Activated CD8-positive, alpha-beta T cell treated with anti-CD3 and anti-CD28 coated beads for 36 hours (primary cell): Measurements from ENCODE around the gene SYNPO. TPM values are rescaled to one million over a fixed set of nuclear protein-coding genes. Genes with fewer than 3 reads are reported as not detected.

Experiments used
- ATAC-seq: fragments of 200-7000 bp; cut with Tn5 transposase; one replicate; pipeline ENCODE4 v1.10.0; 2021; ENCODE audit warnings: mild to moderate bottlenecking, moderate library complexity
- CTCF ChIA-PET: fragments of 350-600 bp; sonication (Branson Sonifier 250); formaldehyde crosslinking; loops from one replicate; lab custom pipeline; 2021; ENCODE audit warnings: antibody characterized with exemption; lab: Charles Lee
- POLR2A ChIA-PET: fragments of 350-600 bp; sonication (Branson Sonifier 250); formaldehyde crosslinking; loops from one replicate; lab custom pipeline; 2021; ENCODE audit warnings: antibody characterized with exemption; lab: Charles Lee
- DNase-seq: peaks from one replicate; pipeline ENCODE4 v3.0.0-alpha.2; 2020
- H3K27ac Mint-ChIP-seq: one replicate; pipeline ENCODE4 v1.8.0; 2021; ENCODE audit warnings: mild to moderate bottlenecking, mixed read lengths
- H3K27me3 Mint-ChIP-seq: one replicate; pipeline ENCODE4 v1.8.0; 2021; ENCODE audit warnings: mixed read lengths
- H3K36me3 Mint-ChIP-seq: one replicate; pipeline ENCODE4 v1.8.0; 2021; ENCODE audit warnings: low read depth, mixed read lengths
- H3K4me1 Mint-ChIP-seq: one replicate; pipeline ENCODE4 v1.8.0; 2021; ENCODE audit warnings: low read depth, mixed read lengths
- H3K4me3 Mint-ChIP-seq: one replicate; pipeline ENCODE4 v1.8.0; 2021; ENCODE audit warnings: mild to moderate bottlenecking, moderate library complexity, mixed read lengths
- H3K9me3 Mint-ChIP-seq: one replicate; pipeline ENCODE4 v1.8.0; 2021; ENCODE audit warnings: mixed read lengths
- intact Hi-C: fragments of 100-400 bp; cut with micrococcal nuclease; formaldehyde crosslinking; loops from one replicate; pipeline ENCODE4 v1.10.0; 2022
- total RNA-seq, 2 experiments: library from RNA; stranded (reverse); gene quantifications; one replicate each; pipeline ENCODE4 v1.2.3, GENCODE V29; 2021
- TF ChIP-seq, protein P1 (sequence below): fragments of 200-600 bp; IDR thresholded peaks from one replicate; pipeline ENCODE4 v1.8.0; 2022; ENCODE audit warnings: antibody characterized with exemption, mild to moderate bottlenecking

Gene SYNPO
- total RNA-seq, 2 experiments from 2014 or later = 0.18 to 0.22 TPM

DNA sequence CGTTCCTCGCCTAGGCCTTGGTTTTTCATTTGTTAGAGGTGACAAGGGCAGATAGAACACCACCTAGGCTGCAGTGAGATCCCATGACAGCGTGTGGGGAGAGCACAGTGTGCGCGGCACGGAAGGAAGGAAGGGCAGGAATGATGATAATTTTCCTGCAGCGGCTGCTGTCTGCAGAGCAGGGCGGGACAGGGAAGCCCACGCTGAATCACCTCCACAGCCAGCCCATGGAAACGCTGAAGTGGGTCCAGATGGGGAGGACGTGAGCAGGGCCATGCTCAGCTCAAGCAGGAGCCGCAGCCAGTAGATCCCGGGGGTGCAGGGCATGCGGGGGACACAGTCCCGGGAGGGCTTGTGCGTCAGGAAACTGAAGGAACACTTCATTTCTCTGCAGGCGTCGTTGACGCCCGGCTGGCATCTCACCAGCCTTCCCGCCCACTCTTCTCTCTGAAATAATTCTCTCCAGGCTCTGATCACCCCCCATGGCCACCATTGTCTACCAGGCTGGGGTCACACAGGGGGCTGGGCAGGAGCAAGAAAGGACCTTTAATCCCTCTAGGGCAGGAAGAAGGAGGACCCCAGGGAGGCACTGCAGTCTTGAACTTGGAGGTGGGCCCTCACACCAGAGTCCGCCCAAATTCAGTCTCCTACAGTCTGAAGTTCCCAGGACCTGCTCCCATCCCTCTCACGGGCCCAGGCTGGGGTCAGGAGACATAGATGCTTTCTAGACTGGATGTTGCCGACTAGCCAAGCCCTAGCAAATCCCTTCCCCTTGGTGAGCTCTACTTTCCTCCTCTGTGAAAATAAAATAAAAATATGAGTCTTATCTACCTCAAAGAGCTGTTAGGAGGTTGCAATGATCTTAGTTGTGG, 20.9 kb upstream of the SYNPO start:
- POLR2A ChIA-PET = interaction anchor here (0.5 kb wide), 1 partner anchor 12 kb away, joined by 3 read pairs; no protein-coding TSS in a partner anchor
- Mint-ChIP-seq H3K27ac (no peak overlapping the region), H3K36me3 (no peaks in the 10 kb centered on the region), H3K27me3 (peaks cover 5% of the 10 kb centered on the region), H3K4me3 (no peak overlapping the region), H3K4me1 (peaks cover 20% of the 10 kb centered on the region), H3K9me3 (no peaks in the 10 kb centered on the region)
- CTCF ChIA-PET = no interaction called here
- ATAC-seq (no peak), DNase-seq (no peak)
- TF ChIP-seq, protein P1, sequence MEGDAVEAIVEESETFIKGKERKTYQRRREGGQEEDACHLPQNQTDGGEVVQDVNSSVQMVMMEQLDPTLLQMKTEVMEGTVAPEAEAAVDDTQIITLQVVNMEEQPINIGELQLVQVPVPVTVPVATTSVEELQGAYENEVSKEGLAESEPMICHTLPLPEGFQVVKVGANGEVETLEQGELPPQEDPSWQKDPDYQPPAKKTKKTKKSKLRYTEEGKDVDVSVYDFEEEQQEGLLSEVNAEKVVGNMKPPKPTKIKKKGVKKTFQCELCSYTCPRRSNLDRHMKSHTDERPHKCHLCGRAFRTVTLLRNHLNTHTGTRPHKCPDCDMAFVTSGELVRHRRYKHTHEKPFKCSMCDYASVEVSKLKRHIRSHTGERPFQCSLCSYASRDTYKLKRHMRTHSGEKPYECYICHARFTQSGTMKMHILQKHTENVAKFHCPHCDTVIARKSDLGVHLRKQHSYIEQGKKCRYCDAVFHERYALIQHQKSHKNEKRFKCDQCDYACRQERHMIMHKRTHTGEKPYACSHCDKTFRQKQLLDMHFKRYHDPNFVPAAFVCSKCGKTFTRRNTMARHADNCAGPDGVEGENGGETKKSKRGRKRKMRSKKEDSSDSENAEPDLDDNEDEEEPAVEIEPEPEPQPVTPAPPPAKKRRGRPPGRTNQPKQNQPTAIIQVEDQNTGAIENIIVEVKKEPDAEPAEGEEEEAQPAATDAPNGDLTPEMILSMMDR = no peak
- intact Hi-C loops = no loop called here

DNA sequence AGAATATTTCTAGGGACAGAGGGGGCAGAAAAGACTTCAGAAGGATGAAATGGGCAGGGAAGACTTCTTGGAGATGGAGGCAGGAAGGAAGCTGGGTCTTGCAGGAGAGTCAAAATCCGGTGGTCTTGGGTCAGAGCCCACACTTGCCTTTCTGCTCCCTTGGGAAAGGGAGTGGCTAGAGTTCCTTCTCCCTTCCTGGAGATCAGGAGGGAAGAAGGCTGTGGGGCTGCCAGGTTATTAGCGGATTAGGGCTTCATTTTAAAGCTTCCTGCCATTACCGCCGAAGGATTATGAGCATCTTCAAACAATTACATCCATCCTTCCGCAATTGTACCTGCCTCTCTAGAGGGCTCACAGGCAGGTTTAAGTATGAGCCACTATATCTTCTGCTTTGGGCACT, 19.2 kb upstream of the SYNPO start:
- no peaks in the 10 kb centered on the region for H3K36me3 Mint-ChIP-seq
- ChIA-PET CTCF (interaction anchor here (1.4 kb wide), 1 partner anchor 35 kb away, joined by 4 read pairs; no protein-coding TSS in a partner anchor), POLR2A (no interaction called here)
- H3K27ac Mint-ChIP-seq = no peak overlapping the region
- no peaks in the 10 kb centered on the region for H3K9me3 Mint-ChIP-seq
- no peak for DNase-seq
- no peak for ATAC-seq
- H3K27me3 Mint-ChIP-seq = peaks cover 6% of the 10 kb centered on the region
- intact Hi-C loops = no loop called here
- H3K4me1 Mint-ChIP-seq = peaks cover 20% of the 10 kb centered on the region
- no peak overlapping the region for H3K4me3 Mint-ChIP-seq
- TF ChIP-seq, protein P1 = no peak

DNA sequence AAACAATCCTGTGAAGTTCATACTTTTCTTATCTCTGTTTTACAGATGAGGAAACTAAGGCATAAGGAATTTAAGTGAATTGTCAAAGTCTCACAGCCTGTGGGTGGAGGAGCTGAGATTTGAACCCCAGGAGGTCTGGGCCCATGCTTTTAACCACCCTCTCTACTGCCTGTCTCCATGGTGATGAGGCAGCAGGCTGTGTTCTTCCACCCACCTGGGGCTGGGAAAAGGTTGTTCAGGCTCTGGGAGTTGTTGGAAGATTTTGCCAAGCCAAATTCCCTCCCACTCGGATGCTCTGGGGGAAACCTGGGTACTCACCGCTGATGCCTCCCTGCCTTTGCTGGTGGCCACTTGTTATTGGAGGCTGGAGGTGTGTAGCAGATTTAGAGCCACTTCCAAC, 18.3 kb upstream of the SYNPO start:
- peaks cover 20% of the 10 kb centered on the region for H3K4me1 Mint-ChIP-seq
- TF ChIP-seq, protein P1 = no peak
- ATAC-seq = no peak
- ChIA-PET CTCF (interaction anchor here (1.4 kb wide), 1 partner anchor 34 kb away, joined by 4 read pairs; no protein-coding TSS in a partner anchor), POLR2A (no interaction called here)
- intact Hi-C loops = no loop called here
- H3K27ac Mint-ChIP-seq = no peak overlapping the region
- H3K36me3 Mint-ChIP-seq = no peaks in the 10 kb centered on the region
- no peak overlapping the region for H3K4me3 Mint-ChIP-seq
- DNase-seq = no peak
- H3K27me3 Mint-ChIP-seq = peaks cover 9% of the 10 kb centered on the region
- no peaks in the 10 kb centered on the region for H3K9me3 Mint-ChIP-seq

DNA sequence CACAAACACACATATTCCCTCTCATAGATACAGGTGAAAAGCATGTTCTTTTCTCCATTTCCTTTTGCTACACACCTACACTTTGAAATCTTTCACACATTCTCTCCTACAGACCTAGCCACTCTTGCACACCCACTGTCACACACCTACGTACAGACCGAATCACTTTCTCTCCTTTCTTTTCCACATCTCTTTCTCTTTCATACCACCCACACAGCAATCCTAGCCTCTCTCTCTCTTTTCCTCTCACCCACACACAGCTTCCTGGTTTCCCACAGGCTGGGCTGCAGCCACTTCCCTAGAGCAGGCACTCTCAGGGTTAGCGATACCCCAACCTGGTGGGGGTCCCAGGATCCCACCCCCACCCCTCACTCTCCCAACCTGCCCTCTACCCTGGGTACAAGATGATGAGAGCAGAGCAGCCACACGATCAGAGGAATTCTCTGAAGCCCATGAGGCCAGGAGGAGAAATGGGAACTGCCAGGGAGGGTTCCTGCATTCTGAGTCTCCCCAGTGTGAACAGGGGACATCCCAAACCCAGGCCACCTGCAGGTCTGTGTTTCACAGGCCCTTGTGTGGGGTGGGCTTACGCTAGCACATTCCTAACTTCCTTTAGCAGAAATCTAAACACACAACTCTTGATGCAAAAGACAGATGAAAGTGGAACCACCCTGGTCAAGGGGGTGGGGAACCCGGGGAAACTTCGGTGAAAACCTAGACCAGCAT, 17.1 kb upstream of the SYNPO start:
- DNase-seq = peak; percentile 24
- ATAC-seq = no peak
- H3K4me3 Mint-ChIP-seq = no peak overlapping the region
- TF ChIP-seq, protein P1 = no peak
- CTCF ChIA-PET = no interaction called here
- H3K9me3 Mint-ChIP-seq = no peaks in the 10 kb centered on the region
- H3K27ac Mint-ChIP-seq = no peak overlapping the region
- POLR2A ChIA-PET = no interaction called here
- intact Hi-C loops = no loop called here
- peaks cover 20% of the 10 kb centered on the region for H3K4me1 Mint-ChIP-seq
- H3K27me3 Mint-ChIP-seq = peaks cover 15% of the 10 kb centered on the region
- H3K36me3 Mint-ChIP-seq = no peaks in the 10 kb centered on the region

DNA sequence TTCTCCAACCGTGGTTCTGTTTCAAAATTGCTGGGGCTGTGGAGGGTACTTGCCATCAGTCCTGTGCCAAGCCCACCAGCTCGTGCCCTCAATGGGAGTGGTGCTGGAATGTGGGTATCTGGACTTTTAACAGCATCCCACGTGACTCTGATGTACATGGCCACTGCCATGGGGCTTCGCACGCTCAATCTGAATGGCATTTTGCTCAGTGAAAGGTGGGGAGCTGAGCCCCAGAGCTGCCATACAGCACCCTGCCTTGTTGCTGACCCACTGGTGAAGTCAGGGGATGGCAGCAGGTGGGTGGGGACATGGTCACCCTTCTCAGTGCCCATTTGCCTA, 16.6 kb upstream of the SYNPO start:
- Mint-ChIP-seq H3K4me3 (peak overlapping the region; percentile 66), H3K4me1 (peaks cover 20% of the 10 kb centered on the region), H3K27me3 (peaks cover 15% of the 10 kb centered on the region), H3K27ac (no peak overlapping the region), H3K36me3 (no peaks in the 10 kb centered on the region), H3K9me3 (no peaks in the 10 kb centered on the region)
- ChIA-PET POLR2A (no interaction called here), CTCF (no interaction called here)
- no peak for ATAC-seq
- TF ChIP-seq, protein P1 = no peak
- intact Hi-C loops = no loop called here
- DNase-seq = no peak
